Mucosa of descending colon (tissue), 3 donors: ENCODE results near the gene LRTM1. TPM values are rescaled to one million over a fixed set of nuclear protein-coding genes. Genes with fewer than 3 reads are reported as not detected.

ENCODE experiments used
- ATAC-seq: fragments of 200-7000 bp; cut with Tn5 transposase; one replicate; pipeline ENCODE4 v1.9.1; 2020; ENCODE audit warnings: mild to moderate bottlenecking, moderate library complexity
- DNase-seq, 3 donors: peaks; one replicate each; pipeline ENCODE4 v3.0.0-alpha.2; 2020
- H3K36me3 ChIP-seq: fragments of 200-600 bp; one replicate; pipeline ENCODE4 v1.8.0; 2021; ENCODE audit warnings: low read depth, mild to moderate bottlenecking
- H3K4me1 ChIP-seq: fragments of 200-600 bp; one replicate; pipeline ENCODE4 v1.8.0; 2021; ENCODE audit warnings: low read depth, mild to moderate bottlenecking
- H3K4me3 ChIP-seq: fragments of 200-600 bp; one replicate; pipeline ENCODE4 v1.8.0; 2021; ENCODE audit warnings: mild to moderate bottlenecking
- H3K9me3 ChIP-seq: fragments of 200-600 bp; one replicate; pipeline ENCODE4 v1.8.0; 2021; ENCODE audit warnings: mild to moderate bottlenecking
- CTCF ChIP-seq: fragments of 200-600 bp; IDR thresholded peaks from one replicate; pipeline ENCODE4 v1.8.0; 2022; ENCODE audit warnings: antibody characterized with exemption, mild to moderate bottlenecking
- intact Hi-C, 2 donors: fragments of 100-400 bp; cut with DNase I in 1 of 2; cut with micrococcal nuclease in 1 of 2; formaldehyde crosslinking; loops; one replicate each; pipeline versions ENCODE4 v1.11.0 to v1.11.1; 2022; cut with DNase I, micrococcal nuclease
- total RNA-seq, 3 donors: library from RNA; stranded (reverse); fragmentation: NEBNext Ultra II Directional in 2 of 3; extraction: Animal tissue kit (Norgen Biotek cat#: 25700) in 2 of 3; gene quantifications; one replicate each; pipeline versions ENCODE4 v1.2.1 to v1.2.4, GENCODE V29; 2021 to 2023
- donor health status: DM: no; HTN: no; CAD: no; lungs with moderate emphysema.
- donor health status: DM: no; HTN: no; CAD: no.
- donor health status: DM: no; HTN: yes; CAD: no.

The LRTM1 gene
- total RNA-seq, 3 donors from 2014 or later, result not detected

DNA sequence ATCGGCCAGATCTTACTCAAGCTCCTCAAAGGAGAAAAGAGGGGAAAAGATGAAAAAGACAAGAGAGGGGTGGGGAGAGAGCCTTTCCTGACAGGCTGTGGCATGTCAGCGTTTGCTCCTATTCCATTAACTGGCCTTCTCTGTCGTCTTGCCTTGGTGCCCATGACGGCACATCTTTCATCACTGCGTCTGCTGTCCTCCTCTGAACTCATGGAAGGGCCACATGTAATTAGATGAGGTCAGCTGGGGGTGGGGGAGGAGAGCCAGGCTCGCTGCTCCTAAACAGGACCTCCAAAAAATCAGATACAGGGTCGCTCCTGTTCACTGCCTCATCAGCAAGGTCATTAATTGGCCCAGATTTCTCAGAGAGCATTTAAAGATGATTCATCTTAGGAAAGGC is 49.7 kb downstream of the LRTM1 start:
- Histone ChIP-seq H3K4me1 (no peaks in the 10 kb centered on the region), H3K4me3 (no peak overlapping the region), H3K9me3 (no peaks in the 10 kb centered on the region), H3K36me3 (no peaks in the 10 kb centered on the region)
- intact Hi-C loops, result no loop called here
- ATAC-seq, result no peak
- no peak for DNase-seq
- no peak for TF ChIP-seq CTCF

GRCh38 chr3:54877730-54878129 is 50.1 kb downstream of the LRTM1 start:
- ATAC-seq (no peak), DNase-seq (no peak)
- intact Hi-C loops, result no loop called here
- TF ChIP-seq CTCF, result no peak
- H3K4me3 ChIP-seq, result no peak overlapping the region
- no peaks in the 10 kb centered on the region for H3K36me3 ChIP-seq
- H3K4me1 ChIP-seq, result no peaks in the 10 kb centered on the region
- no peaks in the 10 kb centered on the region for H3K9me3 ChIP-seq

DNA sequence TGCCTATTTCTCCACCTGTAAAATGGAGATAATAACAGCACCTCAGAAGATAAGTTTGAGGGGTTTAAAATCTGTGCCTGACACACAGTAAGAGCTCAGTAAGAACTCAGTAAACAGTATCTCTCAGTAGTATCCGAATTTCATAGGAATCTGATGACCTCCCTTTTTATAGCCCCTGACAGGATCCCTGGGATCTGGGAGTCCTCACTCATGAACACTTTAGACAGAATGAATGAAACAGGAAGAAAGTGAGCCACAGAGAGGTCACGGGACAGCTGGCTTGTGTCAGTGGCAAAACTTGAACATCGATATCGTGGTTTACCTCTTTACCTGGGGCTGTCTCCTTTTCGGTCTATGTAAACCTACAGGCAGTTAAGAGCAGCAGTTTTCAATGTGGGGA is 51.2 kb downstream of the LRTM1 start:
- Histone ChIP-seq H3K4me3 (no peak overlapping the region), H3K9me3 (no peaks in the 10 kb centered on the region), H3K36me3 (no peaks in the 10 kb centered on the region), H3K4me1 (no peaks in the 10 kb centered on the region)
- no peak for TF ChIP-seq CTCF
- intact Hi-C loops, result no loop called here
- DNase-seq, result no peak
- no peak for ATAC-seq

DNA sequence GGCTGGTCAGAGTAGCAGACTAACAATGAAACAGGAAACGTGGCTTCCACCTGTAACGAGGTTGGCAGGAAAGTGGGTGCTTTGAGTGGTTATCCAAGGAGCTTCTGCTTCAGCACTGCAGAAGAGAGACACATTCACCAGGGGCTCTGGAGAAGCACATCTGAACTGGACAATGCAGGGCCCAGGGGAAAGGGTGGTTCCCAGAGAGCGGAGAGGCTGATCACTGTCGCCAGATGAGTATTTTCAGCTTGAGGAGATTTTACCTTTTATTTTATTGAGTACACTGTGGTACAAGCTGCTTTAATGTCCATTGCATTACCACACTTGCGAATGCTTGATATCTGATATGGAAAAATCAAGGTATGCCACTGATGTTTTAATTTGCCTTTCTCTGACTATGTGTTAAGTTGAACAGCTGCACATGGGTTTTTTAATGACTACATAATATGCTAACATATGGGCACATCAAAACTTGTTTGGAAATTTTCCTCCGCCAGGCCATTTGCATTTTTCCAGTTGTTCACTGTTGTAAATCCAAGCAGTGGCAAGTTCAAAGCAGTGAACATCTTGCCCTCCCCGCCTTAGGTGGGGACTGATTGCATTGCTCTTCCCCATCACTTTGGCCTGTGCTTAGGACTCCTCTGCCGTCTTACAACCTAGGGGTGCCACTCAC is 52.1 kb downstream of the LRTM1 start:
- DNase-seq, result no peak
- Histone ChIP-seq H3K36me3 (no peaks in the 10 kb centered on the region), H3K4me1 (no peaks in the 10 kb centered on the region), H3K9me3 (no peaks in the 10 kb centered on the region), H3K4me3 (no peak overlapping the region)
- no peak for ATAC-seq
- intact Hi-C loops, result no loop called here
- TF ChIP-seq CTCF, result no peak

- H3K4me3 ChIP-seq, result no peak overlapping the region
- no peak for TF ChIP-seq CTCF
- H3K36me3 ChIP-seq, result no peaks in the 10 kb centered on the region
- intact Hi-C loops, result no loop called here
- H3K9me3 ChIP-seq, result no peaks in the 10 kb centered on the region
- no peaks in the 10 kb centered on the region for H3K4me1 ChIP-seq
- DNase-seq, result no peak
- no peak for ATAC-seq
Observed at GRCh38 chr3:54874816-54875556, 52.9 kb downstream of the LRTM1 start.
